SK-N-SH (cell line): ENCODE measurements around the gene MAMDC2. TPM values are rescaled to one million over a fixed set of nuclear protein-coding genes. Genes with fewer than 3 reads are reported as not detected.

Experiments used
- CTCF ChIA-PET: fragments of 300-600, 350-600 bp; formaldehyde crosslinking; extraction: SDS; loops from one replicate; lab custom pipeline; 2021; lab: Yijun Ruan, JAX
- POLR2A ChIA-PET: fragments of 350-600 bp; sonication (Branson Sonifier 250); formaldehyde crosslinking; extraction: SDS; loops from one replicate; lab custom pipeline; 2020; ENCODE audit warnings: antibody characterized with exemption, inconsistent platforms; lab: Yijun Ruan, JAX
- DNase-seq: peaks from one replicate; pipeline ENCODE4 v3.0.0; 2012
- H2AFZ ChIP-seq: fragments of 200-600 bp; sonication (generic); 2 replicates; pipeline ENCODE4 v1.8.1; 2016; ENCODE audit warnings: antibody characterized with exemption, mild to moderate bottlenecking, low read depth
- H3F3A ChIP-seq: fragments of 200-600 bp; sonication (generic); replicated peaks from 2 replicates; pipeline ENCODE3; 2016; ENCODE audit warnings: antibody characterized with exemption, mild to moderate bottlenecking; ENCODE audit not compliant: insufficient read depth
- H3K27ac ChIP-seq, 2 experiments: fragments of 200-500 bp in 1 of 2; fragments of 200-600 bp in 1 of 2; sonication (Bioruptor generic) in 1 of 2; sonication (generic), shearing (Covaris generic) in 1 of 2; 2 replicates each; pipeline versions ENCODE4 v1.5.1 to v1.6.1; 2014 to 2016; ENCODE audit warnings: low read depth in 2 of 2, inconsistent platforms in 1 of 2, low read length in 1 of 2, mild to moderate bottlenecking in 1 of 2, mixed read lengths in 1 of 2
- H3K27me3 ChIP-seq: fragments of 200-600 bp; sonication (generic), shearing (Covaris generic); 2 replicates; pipeline ENCODE4 v1.6.1; 2016; ENCODE audit warnings: mixed run types; ENCODE audit not compliant: insufficient read depth
- H3K36me3 ChIP-seq, 2 experiments: fragments of 200-500 bp in 1 of 2; fragments of 200-600 bp in 1 of 2; sonication (Bioruptor generic) in 1 of 2; sonication (generic) in 1 of 2; replicated peaks in 1 of 2; 2 replicates each; pipeline versions ENCODE3 to v1.5.1; 2014 to 2016; ENCODE audit warnings: low read length in 1 of 2, mild to moderate bottlenecking in 1 of 2; ENCODE audit not compliant: insufficient read depth in 2 of 2, control insufficient read depth in 1 of 2
- H3K4me1 ChIP-seq, 2 experiments: fragments of 200-500 bp in 1 of 2; fragments of 200-600 bp in 1 of 2; sonication (Bioruptor generic) in 1 of 2; sonication (generic), shearing (Covaris generic) in 1 of 2; 2 replicates each; pipeline versions ENCODE4 v1.5.1 to v1.6.1; 2014 to 2016; ENCODE audit warnings: low read depth in 1 of 2, low read length in 1 of 2, mixed run types in 1 of 2; ENCODE audit not compliant: insufficient read depth in 2 of 2, control insufficient read depth in 1 of 2
- H3K4me2 ChIP-seq: fragments of 200-600 bp; sonication (generic), shearing (Covaris generic); 2 replicates; pipeline ENCODE4 v1.6.1; 2017; ENCODE audit warnings: mixed run types
- H3K4me3 ChIP-seq, 2 experiments: fragments of 200-500 bp in 1 of 2; fragments of 200-600 bp in 1 of 2; sonication (Bioruptor generic) in 1 of 2; sonication (generic), shearing (Covaris generic) in 1 of 2; 2 replicates each; pipeline versions ENCODE4 v1.5.1 to v1.8.1; 2014 to 2016; ENCODE audit warnings: low read depth in 2 of 2, inconsistent platforms in 1 of 2, low read length in 1 of 2, mild to moderate bottlenecking in 1 of 2, mixed read lengths in 1 of 2, moderate library complexity in 1 of 2
- H3K79me2 ChIP-seq: fragments of 200-600 bp; sonication (generic); 2 replicates; pipeline ENCODE4 v1.8.1; 2017; ENCODE audit warnings: mild to moderate bottlenecking; ENCODE audit not compliant: insufficient read depth
- H3K9ac ChIP-seq: fragments of 200-600 bp; sonication (generic); 2 replicates; pipeline ENCODE4 v1.6.1; 2017; ENCODE audit warnings: mixed run types
- H3K9me2 ChIP-seq: fragments of 200-600 bp; sonication (generic); 2 replicates; pipeline ENCODE4 v1.6.1; 2017; ENCODE audit warnings: mixed run types
- H3K9me3 ChIP-seq: fragments of 200-600 bp; sonication (generic); 2 replicates; pipeline ENCODE4 v1.6.1; 2017; ENCODE audit warnings: mixed run types, mild to moderate bottlenecking, moderate library complexity
- H4K20me1 ChIP-seq: fragments of 200-600 bp; sonication (generic); 2 replicates; pipeline ENCODE4 v1.6.1; 2017; ENCODE audit warnings: mild to moderate bottlenecking, mixed run types; ENCODE audit not compliant: insufficient read depth
- MXI1 ChIP-seq: IDR thresholded peaks from 2 replicates; pipeline ENCODE4 v1.6.1; 2012; ENCODE audit warnings: mild to moderate bottlenecking, low read depth, low read length, improper control_type of control experiment
- WGBS: methylation state at CpG from one replicate; pipeline ENCODE4 v1.1.6; 2017; ENCODE audit warnings: low lambda C conversion rate; 5-methylcytosine and 5-hydroxymethylcytosine counted together
- polyA plus RNA-seq, 3 experiments: library from polyadenylated mRNA; depleted of rRNA; stranded (reverse); fragments of >200 nt; gene quantifications; 2 replicates each; pipeline ENCODE4 v1.2.3, GENCODE V29; 2012
- TF ChIP-seq, protein P1 (sequence below): IDR thresholded peaks from 2 replicates; pipeline ENCODE4 v1.6.1; 2012; ENCODE audit warnings: mild to moderate bottlenecking, low read depth, low read length, moderate library complexity
- TF ChIP-seq, protein P2 (sequence below): fragments of 150-350 bp; IDR thresholded peaks from 2 replicates; pipeline ENCODE4 v1.6.1; 2017; ENCODE audit warnings: antibody characterized with exemption, low read length, low read depth, borderline replicate concordance

MAMDC2 gene
- polyA plus RNA-seq, 1 of the 3 experiments (the other 2 are of a cell fraction), result not detected

DNA sequence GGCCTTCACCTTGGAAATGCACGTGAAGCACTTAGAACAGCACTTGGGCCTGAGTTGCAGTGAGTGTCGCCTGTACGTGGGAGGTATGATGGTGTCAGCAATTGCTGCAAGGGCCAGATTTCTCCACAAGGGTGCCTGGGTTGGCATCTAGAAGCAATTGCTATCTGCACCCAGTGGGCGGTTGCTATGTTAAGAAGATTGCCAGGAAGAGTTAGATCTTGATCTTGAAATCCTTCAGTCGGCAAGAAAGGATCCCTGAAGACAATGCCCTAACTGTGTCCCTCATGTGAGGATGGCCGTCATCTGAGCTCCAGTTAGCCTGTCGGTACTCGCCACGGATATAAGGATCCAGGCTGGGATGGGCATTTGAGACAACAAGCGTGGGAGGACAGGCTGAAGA is 62.9 kb downstream of the MAMDC2 start (continued):
- TF ChIP-seq, protein P1, sequence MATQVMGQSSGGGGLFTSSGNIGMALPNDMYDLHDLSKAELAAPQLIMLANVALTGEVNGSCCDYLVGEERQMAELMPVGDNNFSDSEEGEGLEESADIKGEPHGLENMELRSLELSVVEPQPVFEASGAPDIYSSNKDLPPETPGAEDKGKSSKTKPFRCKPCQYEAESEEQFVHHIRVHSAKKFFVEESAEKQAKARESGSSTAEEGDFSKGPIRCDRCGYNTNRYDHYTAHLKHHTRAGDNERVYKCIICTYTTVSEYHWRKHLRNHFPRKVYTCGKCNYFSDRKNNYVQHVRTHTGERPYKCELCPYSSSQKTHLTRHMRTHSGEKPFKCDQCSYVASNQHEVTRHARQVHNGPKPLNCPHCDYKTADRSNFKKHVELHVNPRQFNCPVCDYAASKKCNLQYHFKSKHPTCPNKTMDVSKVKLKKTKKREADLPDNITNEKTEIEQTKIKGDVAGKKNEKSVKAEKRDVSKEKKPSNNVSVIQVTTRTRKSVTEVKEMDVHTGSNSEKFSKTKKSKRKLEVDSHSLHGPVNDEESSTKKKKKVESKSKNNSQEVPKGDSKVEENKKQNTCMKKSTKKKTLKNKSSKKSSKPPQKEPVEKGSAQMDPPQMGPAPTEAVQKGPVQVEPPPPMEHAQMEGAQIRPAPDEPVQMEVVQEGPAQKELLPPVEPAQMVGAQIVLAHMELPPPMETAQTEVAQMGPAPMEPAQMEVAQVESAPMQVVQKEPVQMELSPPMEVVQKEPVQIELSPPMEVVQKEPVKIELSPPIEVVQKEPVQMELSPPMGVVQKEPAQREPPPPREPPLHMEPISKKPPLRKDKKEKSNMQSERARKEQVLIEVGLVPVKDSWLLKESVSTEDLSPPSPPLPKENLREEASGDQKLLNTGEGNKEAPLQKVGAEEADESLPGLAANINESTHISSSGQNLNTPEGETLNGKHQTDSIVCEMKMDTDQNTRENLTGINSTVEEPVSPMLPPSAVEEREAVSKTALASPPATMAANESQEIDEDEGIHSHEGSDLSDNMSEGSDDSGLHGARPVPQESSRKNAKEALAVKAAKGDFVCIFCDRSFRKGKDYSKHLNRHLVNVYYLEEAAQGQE, result no peak
- TF ChIP-seq, all 33 proteins: peak for 0

DNA sequence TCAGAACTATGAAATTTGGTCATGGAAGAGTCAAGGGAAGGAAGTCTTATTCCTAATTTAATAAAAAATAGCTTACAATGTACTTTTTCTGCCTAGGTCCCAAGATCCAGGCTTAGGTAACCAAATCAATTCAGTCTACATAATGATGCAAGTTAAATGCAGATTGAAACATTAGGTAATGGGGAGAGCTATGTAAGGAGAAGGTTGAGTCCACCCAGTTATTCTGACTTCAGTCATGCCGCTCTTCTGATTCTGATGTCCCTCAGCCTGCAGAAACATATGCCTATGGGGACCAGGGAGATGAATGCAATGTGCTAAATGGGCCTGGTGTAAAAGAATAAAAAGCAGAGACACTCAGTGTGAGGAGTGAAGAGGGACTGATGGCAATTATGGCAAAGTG is 63.9 kb downstream of the MAMDC2 start:
- no peaks in the 10 kb centered on the region for H3K36me3 ChIP-seq
- H3K4me3 ChIP-seq, result no peak overlapping the region
- no peaks in the 10 kb centered on the region for H3K9me3 ChIP-seq
- H3K27ac ChIP-seq, result no peak overlapping the region
- no peak overlapping the region for H3K9ac ChIP-seq
- WGBS, result 94% methylated on average over 1 of the region's 1 CpG
- H3K27me3 ChIP-seq, result no peaks in the 10 kb centered on the region
- CTCF ChIA-PET, result interaction anchor here (1.1 to 13.5 kb wide), 2 partner anchors 22 to 139 kb away, joined by 4 to 433 read pairs; no protein-coding TSS in a partner anchor
- POLR2A ChIA-PET, result no interaction called here
- peaks cover 5 to 8% of the 10 kb centered on the region in 2 experiments; a peak in 3 of 4 replicates for H3K4me1 ChIP-seq
- no peak overlapping the region for H2AFZ ChIP-seq
- H3K79me2 ChIP-seq, result no peaks in the 10 kb centered on the region
- DNase-seq, result no peak
- no peak for TF ChIP-seq MXI1
- TF ChIP-seq, protein P2, sequence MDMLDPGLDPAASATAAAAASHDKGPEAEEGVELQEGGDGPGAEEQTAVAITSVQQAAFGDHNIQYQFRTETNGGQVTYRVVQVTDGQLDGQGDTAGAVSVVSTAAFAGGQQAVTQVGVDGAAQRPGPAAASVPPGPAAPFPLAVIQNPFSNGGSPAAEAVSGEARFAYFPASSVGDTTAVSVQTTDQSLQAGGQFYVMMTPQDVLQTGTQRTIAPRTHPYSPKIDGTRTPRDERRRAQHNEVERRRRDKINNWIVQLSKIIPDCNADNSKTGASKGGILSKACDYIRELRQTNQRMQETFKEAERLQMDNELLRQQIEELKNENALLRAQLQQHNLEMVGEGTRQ, result no peak
- TF ChIP-seq, all 33 proteins: peak for 0
- H4K20me1 ChIP-seq, result no peaks in the 10 kb centered on the region
- H3K4me2 ChIP-seq, result no peak overlapping the region
- H3F3A ChIP-seq, result peaks cover 5% of the 10 kb centered on the region
- no peaks in the 10 kb centered on the region for H3K9me2 ChIP-seq

- DNase-seq, result no peak
- H3K4me3 ChIP-seq, result no peak overlapping the region
- no peaks in the 10 kb centered on the region for H3K9me2 ChIP-seq
- no peaks in the 10 kb centered on the region for H3K79me2 ChIP-seq
- H3K36me3 ChIP-seq, result no peaks in the 10 kb centered on the region
- no peak overlapping the region for H2AFZ ChIP-seq
- peaks cover 5% of the 10 kb centered on the region for H3F3A ChIP-seq
- H3K4me1 ChIP-seq, result peaks cover 5 to 8% of the 10 kb centered on the region in 2 experiments; a peak in 3 of 4 replicates
- POLR2A ChIA-PET, result no interaction called here
- no peaks in the 10 kb centered on the region for H4K20me1 ChIP-seq
- H3K9ac ChIP-seq, result no peak overlapping the region
- CTCF ChIA-PET, result interaction anchor here (0.6 to 13.5 kb wide), 7 partner anchors 15 to 177 kb away, joined by 3 to 433 read pairs (median 4); no protein-coding TSS in a partner anchor
- H3K27ac ChIP-seq, result no peak overlapping the region
- no peaks in the 10 kb centered on the region for H3K27me3 ChIP-seq
- 93% methylated on average over 1 of the region's 3 CpGs for WGBS
- no peaks in the 10 kb centered on the region for H3K9me3 ChIP-seq
- H3K4me2 ChIP-seq, result no peak overlapping the region
- TF ChIP-seq MXI1, result no peak
Observed at GRCh38 chr9:70108181-70108580, 64.5 kb downstream of the MAMDC2 start.
